GM12872 (cell line): ENCODE measurements around the gene GTF3C2.

Experiments
- CTCF ChIP-seq: IDR thresholded peaks from 3 replicates; pipeline ENCODE4 v1.5.1; 2011; ENCODE audit warnings: low read depth, mild to moderate bottlenecking, low read length, moderate library complexity; ENCODE audit not compliant: insufficient read depth

Gene GTF3C2

DNA sequence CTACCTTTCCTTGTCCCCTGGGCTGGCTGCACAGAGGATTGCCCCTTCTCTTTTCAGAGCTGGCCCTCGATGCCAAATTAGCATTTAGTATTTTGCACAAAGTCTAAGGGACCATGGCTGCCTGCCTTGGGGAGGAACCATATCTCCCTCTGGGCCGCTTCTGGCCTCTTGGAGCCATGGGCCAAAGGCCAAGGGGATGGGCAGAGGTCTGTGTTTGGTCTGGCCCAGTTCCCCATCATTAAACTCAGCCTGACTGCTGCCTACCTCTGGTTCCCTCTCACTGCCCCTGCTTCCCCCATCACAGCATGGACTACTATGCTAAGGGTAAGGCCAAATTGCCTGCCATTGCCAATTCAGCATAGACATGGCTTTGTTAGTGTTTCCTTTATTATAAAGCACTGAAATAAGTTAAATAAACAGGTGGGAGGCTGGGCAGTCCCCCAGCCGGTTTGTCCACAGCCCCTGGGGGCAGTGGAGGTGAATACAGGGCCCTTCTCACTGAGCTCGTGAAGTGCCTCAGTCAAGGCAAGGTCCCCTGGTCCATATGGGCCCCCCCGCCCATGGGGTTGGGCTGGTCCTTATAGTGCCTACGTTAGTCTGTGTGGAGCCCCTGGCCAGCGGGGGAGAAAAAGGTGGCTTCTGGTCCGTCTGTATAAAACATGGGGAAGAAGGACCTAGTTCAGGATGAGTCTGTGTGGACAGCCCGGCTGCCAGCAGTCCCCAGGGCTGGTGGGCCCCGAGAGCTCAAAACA lies 20.5 kb upstream of the GTF3C2 start:
- TF ChIP-seq CTCF: no peak

- no peak for TF ChIP-seq CTCF
Observed at GRCh38 chr2:27376151-27376865, 19.7 kb upstream of the GTF3C2 start.

DNA sequence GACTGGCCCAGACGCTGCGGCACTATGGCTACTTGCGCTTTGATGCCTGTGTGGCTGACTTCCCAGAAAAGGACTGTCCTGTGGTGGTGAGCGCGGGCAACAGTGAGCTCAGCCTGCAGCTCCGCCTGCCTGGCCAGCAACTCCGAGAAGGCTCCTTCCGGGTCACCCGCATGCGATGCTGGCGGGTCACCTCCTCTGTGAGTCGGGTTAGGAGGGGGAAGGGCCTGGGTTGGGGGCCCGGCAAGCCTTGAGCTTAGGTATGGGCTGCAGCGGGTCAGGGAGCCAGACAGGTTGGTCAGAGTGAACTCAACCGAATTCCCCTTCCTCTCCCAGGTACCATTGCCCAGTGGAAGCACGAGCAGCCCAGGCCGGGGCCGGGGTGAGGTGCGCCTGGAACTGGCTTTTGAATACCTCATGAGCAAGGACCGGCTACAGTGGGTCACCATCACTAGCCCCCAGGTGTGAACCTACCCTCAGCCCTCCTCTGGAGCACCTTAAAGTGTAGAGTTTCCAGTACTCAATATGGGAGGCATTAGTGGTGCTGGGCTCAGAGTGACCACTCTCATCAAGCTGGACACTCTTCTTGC lies 19.0 kb upstream of the GTF3C2 start:
- no peak for TF ChIP-seq CTCF

DNA sequence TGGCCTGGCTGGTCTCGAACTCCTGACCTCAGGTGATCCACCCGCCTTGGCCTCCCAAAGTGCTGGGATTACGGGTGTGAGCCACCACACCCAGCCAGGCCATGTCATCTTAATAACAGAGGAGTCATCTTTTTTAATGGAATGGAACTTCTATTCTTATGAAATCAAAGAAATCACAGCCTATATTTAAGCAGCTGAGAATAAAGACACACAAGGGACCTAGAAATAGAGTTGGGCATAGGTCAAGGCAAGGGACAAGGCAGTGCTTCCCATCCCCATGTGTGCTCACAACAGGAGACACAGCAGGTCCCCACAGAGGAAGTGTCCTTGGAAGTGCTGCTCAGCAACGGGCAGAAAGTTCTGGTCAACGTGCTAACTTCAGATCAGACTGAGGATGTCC lies 17.0 kb upstream of the GTF3C2 start:
- no peak for TF ChIP-seq CTCF

DNA sequence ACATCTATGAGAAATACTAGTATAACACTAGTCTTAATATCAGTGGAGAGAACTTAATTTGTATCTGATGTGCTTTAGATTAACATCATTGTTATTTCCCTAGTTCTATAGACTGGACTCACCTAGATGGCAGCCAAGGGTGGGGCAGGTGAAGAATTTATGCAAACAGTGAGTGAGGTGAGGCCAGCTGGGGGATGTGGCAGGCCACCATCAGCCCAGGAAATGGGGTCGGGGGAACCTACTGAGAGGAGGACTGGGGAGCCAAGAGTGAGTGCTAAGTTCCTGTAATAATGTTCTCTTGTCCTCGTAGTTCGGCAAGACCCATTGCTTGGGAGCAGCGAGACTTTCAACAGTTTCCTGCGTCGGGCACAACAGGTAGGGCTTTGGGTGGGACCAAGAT lies 16.4 kb upstream of the GTF3C2 start:
- TF ChIP-seq CTCF: no peak

DNA sequence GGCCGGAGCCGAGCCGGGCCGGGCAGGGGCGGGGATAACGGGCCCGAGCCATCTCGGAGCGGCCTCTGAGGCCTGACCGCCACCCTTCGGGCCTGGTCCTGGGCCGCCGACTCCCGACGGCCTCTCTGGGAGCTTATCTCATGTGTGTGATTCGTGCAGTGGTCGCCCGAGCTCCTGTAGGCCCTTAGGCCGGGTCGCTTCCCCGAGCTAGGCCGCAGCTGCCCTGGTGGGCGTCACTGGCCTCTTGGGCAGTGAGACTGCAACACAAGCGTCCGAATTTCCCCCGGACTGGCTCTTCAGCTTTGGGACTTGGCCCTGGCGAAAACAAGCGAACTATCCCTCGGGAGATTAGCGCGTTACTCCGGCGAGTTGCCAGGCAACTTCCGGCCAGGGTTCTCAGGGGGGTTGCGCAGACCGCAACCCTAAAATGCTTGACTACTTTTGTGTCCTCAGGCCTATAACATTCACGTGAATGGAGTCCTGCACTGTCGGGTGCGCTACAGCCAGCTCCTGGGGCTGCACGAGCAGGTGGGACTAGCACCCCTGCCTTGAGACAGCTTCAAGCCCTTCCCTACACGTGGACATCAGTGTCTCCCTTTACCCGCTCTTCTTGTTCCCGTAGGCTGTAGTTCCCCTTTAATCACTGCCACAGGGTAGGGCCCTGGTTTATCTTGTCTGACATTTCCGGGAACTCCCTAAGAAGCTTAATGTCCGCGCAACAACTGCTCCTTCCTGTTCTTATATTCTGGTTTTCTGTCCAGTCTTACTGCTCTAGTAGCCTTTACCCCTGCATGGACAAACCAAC lies 14.5 kb upstream of the GTF3C2 start:
- TF ChIP-seq CTCF: no peak
